CD4-positive, alpha-beta T cell treated with Interleukin-2 at 100 ng/mL for 4 hours (primary cell): ENCODE data around the gene HPS4.
"Not testable (repeated sequence)": the region's sequence is repeated elsewhere in the genome, so short reads cannot be mapped to it uniquely, and the experiment has no call there.

ENCODE experiments used
- DNase-seq: peaks from one replicate; pipeline ENCODE4 v3.0.0-alpha.2; 2020; ENCODE audit warnings: low spot score

HPS4 gene

GRCh38 chr22:26409719-26410335 lies 73.8 kb downstream of the HPS4 start:
- no peak for DNase-seq

- not testable (repeated sequence) for DNase-seq
Observed at GRCh38 chr22:26408562-26409220, 74.9 kb downstream of the HPS4 start.

GRCh38 chr22:26406118-26406517 lies 77.5 kb downstream of the HPS4 start:
- no peak for DNase-seq

GRCh38 chr22:26404851-26405421 lies 78.6 kb downstream of the HPS4 start:
- DNase-seq: no peak

- DNase-seq: no peak
Observed at GRCh38 chr22:26401726-26402125, 81.9 kb downstream of the HPS4 start.
